ENCODE measurements around the gene CYP2A7.
"Not testable (repeated sequence)": the region's sequence is repeated elsewhere in the genome, so short reads cannot be mapped to it uniquely, and the experiment has no call there.

The CYP2A7 gene

GRCh38 chr19:40882062-40882461 lies at the start of gene CYP2A7:
Gene CYP2A7 (minus strand): TSS chr19:40882231. CDS start chr19:40882210, 21 bp downstream.
- not testable (repeated sequence) for H3K79me2 ChIP-seq (ENCODE audit: control insufficient read depth, insufficient read depth, low read length, unreplicated experiment); H3K4me3 ChIP-seq (ENCODE audit: low read depth, low read length); H2AFZ ChIP-seq (ENCODE audit: low read length, unreplicated experiment); H3K36me3 ChIP-seq (ENCODE audit: insufficient read depth, low read length); H3K27ac ChIP-seq (ENCODE audit: low read depth, low read length); H3K27me3 ChIP-seq (ENCODE audit: insufficient read depth, low read length); H3K4me1 ChIP-seq (ENCODE audit: control insufficient read depth, insufficient read depth, low read length, unreplicated experiment)

- peaks cover 11% of the 10 kb centered on the region for H3K27me3 ChIP-seq (ENCODE audit: insufficient read depth, low read length)
- not testable (repeated sequence) for H3K36me3 ChIP-seq (ENCODE audit: insufficient read depth, low read length); H3K4me1 ChIP-seq (ENCODE audit: control insufficient read depth, insufficient read depth, low read length, unreplicated experiment); H3K79me2 ChIP-seq (ENCODE audit: control insufficient read depth, insufficient read depth, low read length, unreplicated experiment); H2AFZ ChIP-seq (ENCODE audit: low read length, unreplicated experiment); H3K27ac ChIP-seq (ENCODE audit: low read depth, low read length); H3K4me3 ChIP-seq (ENCODE audit: low read depth, low read length)
Observed at GRCh38 chr19:40930799-40931198, 48.8 kb upstream of the CYP2A7 start.

- H3K4me3 ChIP-seq (ENCODE audit: low read depth, low read length); H3K36me3 ChIP-seq (ENCODE audit: insufficient read depth, low read length); H2AFZ ChIP-seq (ENCODE audit: low read length, unreplicated experiment); H3K79me2 ChIP-seq (ENCODE audit: control insufficient read depth, insufficient read depth, low read length, unreplicated experiment); H3K27ac ChIP-seq (ENCODE audit: low read depth, low read length); H3K4me1 ChIP-seq (ENCODE audit: control insufficient read depth, insufficient read depth, low read length, unreplicated experiment): not testable (repeated sequence)
- H3K27me3 ChIP-seq (ENCODE audit: insufficient read depth, low read length) = peaks cover 14% of the 10 kb centered on the region
Observed at GRCh38 chr19:40929942-40930341, 47.9 kb upstream of the CYP2A7 start.

GRCh38 chr19:40928850-40929249 lies 46.8 kb upstream of the CYP2A7 start:
- Histone ChIP-seq H3K27me3 (ENCODE audit: insufficient read depth, low read length) (peaks cover 14% of the 10 kb centered on the region), H3K4me1 (ENCODE audit: control insufficient read depth, insufficient read depth, low read length, unreplicated experiment) (no peaks in the 10 kb centered on the region), H3K27ac (ENCODE audit: low read depth, low read length) (no peak overlapping the region), H3K4me3 (ENCODE audit: low read depth, low read length) (no peak overlapping the region), H3K36me3 (ENCODE audit: insufficient read depth, low read length) (no peaks in the 10 kb centered on the region), H3K79me2 (ENCODE audit: control insufficient read depth, insufficient read depth, low read length, unreplicated experiment) (no peaks in the 10 kb centered on the region), H2AFZ (ENCODE audit: low read length, unreplicated experiment) (no peak overlapping the region)

GRCh38 chr19:40927567-40927966 lies 45.5 kb upstream of the CYP2A7 start:
- Histone ChIP-seq H3K4me3 (ENCODE audit: low read depth, low read length) (no peak overlapping the region), H3K27ac (ENCODE audit: low read depth, low read length) (no peak overlapping the region), H3K36me3 (ENCODE audit: insufficient read depth, low read length) (no peaks in the 10 kb centered on the region), H3K27me3 (ENCODE audit: insufficient read depth, low read length) (peaks cover 14% of the 10 kb centered on the region), H2AFZ (ENCODE audit: low read length, unreplicated experiment) (no peak overlapping the region), H3K79me2 (ENCODE audit: control insufficient read depth, insufficient read depth, low read length, unreplicated experiment) (no peaks in the 10 kb centered on the region), H3K4me1 (ENCODE audit: control insufficient read depth, insufficient read depth, low read length, unreplicated experiment) (no peaks in the 10 kb centered on the region)

GRCh38 chr19:40926276-40926675 lies 44.2 kb upstream of the CYP2A7 start:
- not testable (repeated sequence) for H3K36me3 ChIP-seq (ENCODE audit: insufficient read depth, low read length); H3K79me2 ChIP-seq (ENCODE audit: control insufficient read depth, insufficient read depth, low read length, unreplicated experiment); H3K4me3 ChIP-seq (ENCODE audit: low read depth, low read length); H3K4me1 ChIP-seq (ENCODE audit: control insufficient read depth, insufficient read depth, low read length, unreplicated experiment); H3K27ac ChIP-seq (ENCODE audit: low read depth, low read length); H2AFZ ChIP-seq (ENCODE audit: low read length, unreplicated experiment)
- peaks cover 14% of the 10 kb centered on the region for H3K27me3 ChIP-seq (ENCODE audit: insufficient read depth, low read length)

GRCh38 chr19:40923934-40924391 lies 41.9 kb upstream of the CYP2A7 start:
- Histone ChIP-seq H3K27me3 (ENCODE audit: insufficient read depth, low read length) (peaks cover 14% of the 10 kb centered on the region; the same call in 1 of the 2 replicates), H3K4me3 (ENCODE audit: low read depth, low read length) (no peak overlapping the region), H3K27ac (ENCODE audit: low read depth, low read length) (no peak overlapping the region), H2AFZ (ENCODE audit: low read length, unreplicated experiment) (no peak overlapping the region), H3K4me1 (ENCODE audit: control insufficient read depth, insufficient read depth, low read length, unreplicated experiment) (peaks cover 3% of the 10 kb centered on the region), H3K79me2 (ENCODE audit: control insufficient read depth, insufficient read depth, low read length, unreplicated experiment) (no peaks in the 10 kb centered on the region), H3K36me3 (ENCODE audit: insufficient read depth, low read length) (no peaks in the 10 kb centered on the region)

GRCh38 chr19:40922237-40923160 lies 40.5 kb upstream of the CYP2A7 start:
- H3K27me3 ChIP-seq (ENCODE audit: insufficient read depth, low read length); H2AFZ ChIP-seq (ENCODE audit: low read length, unreplicated experiment); H3K4me1 ChIP-seq (ENCODE audit: control insufficient read depth, insufficient read depth, low read length, unreplicated experiment); H3K79me2 ChIP-seq (ENCODE audit: control insufficient read depth, insufficient read depth, low read length, unreplicated experiment); H3K36me3 ChIP-seq (ENCODE audit: insufficient read depth, low read length); H3K27ac ChIP-seq (ENCODE audit: low read depth, low read length); H3K4me3 ChIP-seq (ENCODE audit: low read depth, low read length): not testable (repeated sequence)

GRCh38 chr19:40921005-40921897 lies 39.2 kb upstream of the CYP2A7 start:
- H3K36me3 ChIP-seq (ENCODE audit: insufficient read depth, low read length) = no peaks in the 10 kb centered on the region

GRCh38 chr19:40920300-40921004 lies 38.4 kb upstream of the CYP2A7 start:
- H3K36me3 ChIP-seq (ENCODE audit: insufficient read depth, low read length) = no peaks in the 10 kb centered on the region
- H3K27me3 ChIP-seq (ENCODE audit: insufficient read depth, low read length) = no peaks in the 10 kb centered on the region
- H3K79me2 ChIP-seq (ENCODE audit: control insufficient read depth, insufficient read depth, low read length, unreplicated experiment) = no peaks in the 10 kb centered on the region
- H3K4me1 ChIP-seq (ENCODE audit: control insufficient read depth, insufficient read depth, low read length, unreplicated experiment) = peaks cover 3% of the 10 kb centered on the region
- no peak overlapping the region for H3K4me3 ChIP-seq (ENCODE audit: low read depth, low read length)
- H2AFZ ChIP-seq (ENCODE audit: low read length, unreplicated experiment) = no peak overlapping the region
- no peak overlapping the region for H3K27ac ChIP-seq (ENCODE audit: low read depth, low read length)

More at GRCh38 chr19:40921005-40921897, 39.2 kb upstream of the CYP2A7 start:
- no peak overlapping the region for H2AFZ ChIP-seq (ENCODE audit: low read length, unreplicated experiment)
- no peak overlapping the region for H3K27ac ChIP-seq (ENCODE audit: low read depth, low read length)
- no peaks in the 10 kb centered on the region for H3K79me2 ChIP-seq (ENCODE audit: control insufficient read depth, insufficient read depth, low read length, unreplicated experiment)
- H3K4me1 ChIP-seq (ENCODE audit: control insufficient read depth, insufficient read depth, low read length, unreplicated experiment) = peaks cover 3% of the 10 kb centered on the region
- no peak overlapping the region for H3K4me3 ChIP-seq (ENCODE audit: low read depth, low read length)
- H3K27me3 ChIP-seq (ENCODE audit: insufficient read depth, low read length) = peaks cover 5% of the 10 kb centered on the region; the same call in 1 of the 2 replicates

Data from ACC112 (cell line).